ENCODE measurements around the gene MAEA. TPM values are rescaled to one million over a fixed set of nuclear protein-coding genes. Genes with fewer than 3 reads are reported as not detected.

MAEA gene
- total and polyA plus RNA-seq, 12 donors: 39.1 to 72.8 (median 50.3) TPM

DNA sequence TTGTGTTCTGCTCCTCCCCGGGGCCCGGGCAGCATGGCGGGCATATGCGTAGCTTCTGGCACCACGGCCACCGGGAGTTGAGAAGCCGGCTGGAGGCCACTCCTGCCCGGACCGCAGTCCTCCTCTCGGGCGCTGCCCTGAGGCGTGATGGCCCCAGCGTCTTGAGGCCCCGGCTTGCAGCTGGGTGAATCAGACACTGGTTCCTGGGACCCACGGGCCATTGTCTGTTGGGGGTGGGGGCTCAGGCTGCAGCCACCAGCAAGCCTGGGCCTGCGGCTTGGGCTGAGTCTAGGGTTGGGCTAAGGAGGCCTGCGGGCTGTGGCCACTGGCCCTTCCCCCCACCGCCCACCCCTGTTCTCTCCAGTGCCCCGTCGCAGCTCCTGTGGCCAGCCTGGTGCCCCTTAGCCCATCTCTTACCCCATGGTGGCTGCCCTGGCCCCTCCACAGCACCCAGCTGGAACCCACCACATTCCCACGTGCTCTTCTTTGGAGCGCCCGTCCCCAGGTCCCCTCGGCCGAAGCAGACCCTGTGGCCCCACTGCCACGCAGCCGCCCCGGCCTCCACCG lies 50.6 kb downstream of the MAEA start:
- Histone ChIP-seq H3K27ac (no peak overlapping the region), H3K27me3 (no peaks in the 10 kb centered on the region), H3K9me3 (peaks cover 0 to 11% (median 0%) of the 10 kb centered on the region in 11 donors), H3K4me3 (no peak overlapping the region), H3K4me1 (peaks cover 0 to 13% (median 4%) of the 10 kb centered on the region in 9 donors), H3K36me3 (peaks cover 0 to 64% (median 47%) of the 10 kb centered on the region in 9 donors)
- 89 to 90% methylated on average over 29 of the region's 29 CpGs for WGBS, 2 donors
- TF ChIP-seq, protein P1, sequence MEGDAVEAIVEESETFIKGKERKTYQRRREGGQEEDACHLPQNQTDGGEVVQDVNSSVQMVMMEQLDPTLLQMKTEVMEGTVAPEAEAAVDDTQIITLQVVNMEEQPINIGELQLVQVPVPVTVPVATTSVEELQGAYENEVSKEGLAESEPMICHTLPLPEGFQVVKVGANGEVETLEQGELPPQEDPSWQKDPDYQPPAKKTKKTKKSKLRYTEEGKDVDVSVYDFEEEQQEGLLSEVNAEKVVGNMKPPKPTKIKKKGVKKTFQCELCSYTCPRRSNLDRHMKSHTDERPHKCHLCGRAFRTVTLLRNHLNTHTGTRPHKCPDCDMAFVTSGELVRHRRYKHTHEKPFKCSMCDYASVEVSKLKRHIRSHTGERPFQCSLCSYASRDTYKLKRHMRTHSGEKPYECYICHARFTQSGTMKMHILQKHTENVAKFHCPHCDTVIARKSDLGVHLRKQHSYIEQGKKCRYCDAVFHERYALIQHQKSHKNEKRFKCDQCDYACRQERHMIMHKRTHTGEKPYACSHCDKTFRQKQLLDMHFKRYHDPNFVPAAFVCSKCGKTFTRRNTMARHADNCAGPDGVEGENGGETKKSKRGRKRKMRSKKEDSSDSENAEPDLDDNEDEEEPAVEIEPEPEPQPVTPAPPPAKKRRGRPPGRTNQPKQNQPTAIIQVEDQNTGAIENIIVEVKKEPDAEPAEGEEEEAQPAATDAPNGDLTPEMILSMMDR (IDR thresholded peaks at IDR 0.05): no peak
- ATAC-seq (peak in 1 of 8 donors; percentile 8), DNase-seq (no peak)
- intact Hi-C loops (cut with DNase I): loop anchor here in 9 of 10 donors (5.0 to 10.0 kb wide), 4 partner anchors 45 to 385 kb away; partner anchors contain the start of genes TACC3 (in 1 of the 9) and TMEM129 (in 1 of the 9)

- Histone ChIP-seq H3K27ac (no peak overlapping the region), H3K27me3 (no peaks in the 10 kb centered on the region), H3K36me3 (peaks cover 0 to 64% (median 47%) of the 10 kb centered on the region in 9 donors), H3K4me3 (no peak overlapping the region), H3K9me3 (peaks cover 0 to 10% (median 0%) of the 10 kb centered on the region in 11 donors), H3K4me1 (peaks cover 0 to 19% (median 10%) of the 10 kb centered on the region in 9 donors)
- ATAC-seq (no peak), DNase-seq (no peak)
- TF ChIP-seq, protein P1 (IDR thresholded peaks at IDR 0.05): no peak
- 96 to 97% methylated on average over 20 of the region's 20 CpGs for WGBS, 2 donors
- intact Hi-C loops (cut with DNase I): loop anchor here in 9 of 10 donors (5.0 to 10.0 kb wide), 4 partner anchors 46 to 384 kb away; partner anchors contain the start of genes TACC3 (in 1 of the 9) and TMEM129 (in 1 of the 9)
These were observed 51.2 kb downstream of the MAEA start for GRCh38 chr4:1340861-1341260.

DNA sequence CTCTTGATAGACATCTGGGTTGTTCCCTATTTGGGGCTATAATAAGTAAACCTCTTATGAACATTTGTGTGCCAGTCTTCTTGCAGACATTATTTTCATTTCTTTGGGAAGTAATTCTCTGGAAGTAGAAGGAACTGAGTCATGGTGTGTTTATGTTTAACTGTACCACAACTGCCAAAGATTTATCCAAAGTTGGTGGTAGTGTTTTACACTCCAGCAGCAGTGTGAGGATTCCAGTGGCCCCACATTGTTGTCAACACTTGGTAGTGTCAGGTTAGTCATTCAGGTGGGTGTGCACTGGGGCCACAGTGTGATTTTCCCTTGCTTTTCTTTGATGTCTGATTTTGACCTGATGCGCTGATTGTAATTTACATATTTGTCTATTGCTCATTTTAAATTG lies 52.3 kb downstream of the MAEA start:
- H3K4me1 ChIP-seq: peaks cover 0 to 22% (median 11%) of the 10 kb centered on the region in 9 donors
- DNase-seq: no peak
- WGBS, 2 donors: 100% methylated on average over 1 of the region's 1 CpG
- H3K4me3 ChIP-seq: no peak overlapping the region
- H3K9me3 ChIP-seq: no peaks in the 10 kb centered on the region
- intact Hi-C loops (cut with DNase I): loop anchor here (2.0 to 10.0 kb wide), 5 partner anchors 47 to 383 kb away; partner anchors contain the start of genes TACC3 (in 1 of the 10) and TMEM129 (in 1 of the 10)
- H3K27me3 ChIP-seq: no peaks in the 10 kb centered on the region
- TF ChIP-seq, protein P1 (IDR thresholded peaks at IDR 0.05): no peak
- peaks cover 0 to 53% (median 39%) of the 10 kb centered on the region in 9 donors for H3K36me3 ChIP-seq
- no peak for ATAC-seq
- H3K27ac ChIP-seq: no peak overlapping the region

- WGBS, 2 donors: 66 to 68% methylated on average over 12 of the region's 12 CpGs
- DNase-seq (no peak), ATAC-seq (no peak)
- TF ChIP-seq, protein P1 (IDR thresholded peaks at IDR 0.05): no peak
- H3K4me1 ChIP-seq: peaks cover 7 to 34% (median 21%) of the 10 kb centered on the region in 9 donors
- no peaks in the 10 kb centered on the region for H3K9me3 ChIP-seq
- H3K36me3 ChIP-seq: peaks cover 0 to 33% (median 15%) of the 10 kb centered on the region in 9 donors
- intact Hi-C loops (cut with DNase I): loop anchor here in 9 of 10 donors (5.0 to 10.0 kb wide), 8 partner anchors 37 to 380 kb away; partner anchors contain the start of genes CTBP1 (in 1 of the 9), MAEA (in 1 of the 9), TACC3 (in 1 of the 9) and TMEM129 (in 1 of the 9)
- H3K27ac ChIP-seq: no peak overlapping the region
- H3K27me3 ChIP-seq: no peaks in the 10 kb centered on the region
- H3K4me3 ChIP-seq: no peak overlapping the region
These were observed 55.0 kb downstream of the MAEA start for GRCh38 chr4:1344696-1345095.
